ENCODE measurements around the gene TSPAN4. TPM values are rescaled to one million over a fixed set of nuclear protein-coding genes. Genes with fewer than 3 reads are reported as not detected.

TSPAN4 gene
- total RNA-seq, 4 donors from 2014 or later: 57.3 to 88.3 (median 70.7) TPM

- WGBS, 2 donors: 82 to 84% methylated on average over 10 to 11 of the region's 11 CpGs
- H3K4me3 ChIP-seq (ENCODE audit: low read depth, poor library complexity, severe bottlenecking): no peak overlapping the region
- intact Hi-C loops (cut with DNase I; ENCODE audit: low total_unique reads): no loop called here
- no peak for DNase-seq (ENCODE audit: low spot score in 2 of 2)
- TF ChIP-seq CTCF (IDR thresholded peaks at IDR 0.05) (no peak), POLR2A (IDR thresholded peaks at IDR 0.05) (no peak)
Measured at GRCh38 chr11:815675-816432, 26.8 kb upstream of the TSPAN4 start.

GRCh38 chr11:816433-816779 is 26.2 kb upstream of the TSPAN4 start:
- WGBS, 2 donors: 83% methylated on average over 11 of the region's 11 CpGs

GRCh38 chr11:818396-819128 is 24.1 kb upstream of the TSPAN4 start, which contains the start of gene PNPLA2:
Gene PNPLA2 (plus strand): TSS chr11:818914. CDS start chr11:819719, 805 bp downstream.
- TF ChIP-seq POLR2A (IDR thresholded peaks at IDR 0.05) (no peak), CTCF (IDR thresholded peaks at IDR 0.05) (no peak)
- intact Hi-C loops (cut with DNase I; ENCODE audit: low total_unique reads): no loop called here
- peak within 1 kb of the TSS; percentile 84 for H3K4me3 ChIP-seq (ENCODE audit: low read depth, poor library complexity, severe bottlenecking)
- DNase-seq (ENCODE audit: low spot score in 2 of 2): no peak
- WGBS, 2 donors: 19 to 38% methylated on average over 17 to 20 of the region's 20 CpGs

More at GRCh38 chr11:816433-816779, 26.2 kb upstream of the TSPAN4 start:
- no peak overlapping the region for H3K4me3 ChIP-seq (ENCODE audit: low read depth, poor library complexity, severe bottlenecking)
- intact Hi-C loops (cut with DNase I; ENCODE audit: low total_unique reads): no loop called here
- TF ChIP-seq POLR2A (IDR thresholded peaks at IDR 0.05) (no peak), CTCF (IDR thresholded peaks at IDR 0.05) (no peak)
- no peak for DNase-seq (ENCODE audit: low spot score in 2 of 2)

DNA sequence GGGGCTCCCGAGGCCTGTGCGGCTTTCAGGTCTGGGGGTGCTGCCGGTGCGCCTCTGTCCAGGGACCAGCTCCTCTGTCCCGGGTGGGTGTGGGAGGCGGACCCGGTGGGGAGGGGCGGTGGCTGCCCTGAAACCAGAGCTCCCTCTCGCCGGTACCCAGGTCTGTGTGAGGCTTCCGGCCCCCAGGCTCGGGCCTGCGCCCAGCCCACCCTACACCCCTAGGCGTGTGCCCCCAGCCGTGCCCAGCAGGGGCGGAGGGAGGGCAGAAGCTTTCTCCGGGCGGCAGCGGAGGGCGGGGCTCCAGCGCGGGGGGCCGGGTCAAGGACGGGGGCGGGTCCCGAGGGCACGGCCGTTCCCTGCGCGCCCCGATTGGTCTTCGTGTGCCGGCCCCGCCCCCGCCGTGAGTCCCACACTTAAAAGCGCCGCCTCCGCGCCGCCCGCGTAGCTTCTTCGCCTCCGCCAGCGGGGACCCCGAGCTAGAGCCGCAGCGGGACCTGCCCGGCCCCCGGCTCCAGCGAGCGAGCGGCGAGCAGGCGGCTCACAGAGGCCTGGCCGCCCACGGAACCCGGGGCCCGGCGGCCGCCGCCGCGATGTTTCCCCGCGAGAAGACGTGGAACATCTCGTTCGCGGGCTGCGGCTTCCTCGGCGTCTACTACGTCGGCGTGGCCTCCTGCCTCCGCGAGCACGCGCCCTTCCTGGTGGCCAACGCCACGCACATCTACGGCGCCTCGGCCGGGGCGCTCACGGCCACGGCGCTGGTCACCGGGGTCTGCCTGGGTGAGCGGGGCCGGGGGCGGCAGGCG is 23.3 kb upstream of the TSPAN4 start:
- peak; percentile 86 to 99 for DNase-seq (ENCODE audit: low spot score in 2 of 2)
- TF ChIP-seq CTCF (IDR thresholded peaks at IDR 0.05): no peak
- peak in 1 of 2 donors; percentile 86 for TF ChIP-seq POLR2A (IDR thresholded peaks at IDR 0.05)
- 0 to 5% methylated on average over 4 to 7 of the region's 96 CpGs for WGBS, 2 donors
- H3K4me3 ChIP-seq (ENCODE audit: low read depth, poor library complexity, severe bottlenecking): peak overlapping the region; percentile 84
- intact Hi-C loops (cut with DNase I; ENCODE audit: low total_unique reads): no loop called here

DNA sequence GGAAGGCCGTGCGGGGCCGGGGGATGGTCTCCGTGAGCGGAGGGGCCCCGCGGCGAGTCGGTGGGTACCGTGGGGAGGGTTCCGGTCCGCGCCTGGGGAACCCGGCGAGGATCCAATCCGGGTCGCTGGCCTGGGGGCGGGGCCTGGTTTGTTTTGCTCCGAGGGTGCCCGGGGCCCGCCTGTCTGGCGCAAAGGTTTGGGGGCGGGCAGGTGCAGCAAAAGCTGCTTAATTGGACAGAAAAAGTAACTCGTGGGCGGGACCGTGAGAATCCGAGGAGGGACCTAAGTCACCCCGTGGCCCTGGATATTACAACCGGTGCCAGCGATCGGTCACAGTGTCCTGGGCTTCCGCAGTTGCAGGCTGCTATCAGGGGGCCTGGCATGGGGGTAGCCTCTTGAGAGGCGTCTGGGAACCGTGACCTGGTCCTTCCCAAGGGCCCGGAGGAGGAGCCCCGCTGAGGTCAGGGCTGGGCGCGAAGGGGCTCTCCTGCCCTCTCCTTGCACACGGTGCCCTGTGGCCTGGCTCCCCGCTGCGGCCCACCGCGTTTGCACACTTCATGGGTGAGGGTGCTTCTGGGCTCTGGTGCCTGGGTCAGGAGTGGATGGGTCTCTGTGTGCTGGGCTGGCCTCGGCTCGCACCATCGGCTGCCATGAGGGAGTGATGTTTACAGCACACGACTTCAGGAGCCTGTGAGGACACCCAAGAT is 22.6 kb upstream of the TSPAN4 start:
- intact Hi-C loops (cut with DNase I; ENCODE audit: low total_unique reads): no loop called here
- TF ChIP-seq POLR2A (IDR thresholded peaks at IDR 0.05): no peak
- TF ChIP-seq CTCF (IDR thresholded peaks at IDR 0.05): no peak
- H3K4me3 ChIP-seq (ENCODE audit: low read depth, poor library complexity, severe bottlenecking): peak overlapping the region; percentile 84
- WGBS, 2 donors: 0% methylated on average over 20 to 24 of the region's 47 CpGs
- DNase-seq (ENCODE audit: low spot score in 2 of 2): peak; percentile 90 to 98

All from lower leg skin (tissue), 4 donors.